ENCODE results near the gene SPRR4. TPM values are rescaled to one million over a fixed set of nuclear protein-coding genes. Genes with fewer than 3 reads are reported as not detected.

SPRR4 gene
- total and polyA plus RNA-seq, 2 donors (not counting 1 experiment from before 2014, with no cell fraction given), result not detected

GRCh38 chr1:152959273-152959672 lies 11.2 kb upstream of the SPRR4 start:
- Histone ChIP-seq H3K9me3 (ENCODE audit: control extremely low read depth in 1 of 3, control insufficient read depth in 2 of 3, insufficient read depth in 1 of 3, low read length in 2 of 3) (no peaks in the 10 kb centered on the region), H2AFZ (ENCODE audit: insufficient read depth, low read depth, low read length, poor library complexity, severe bottlenecking) (no peak overlapping the region), H3K4me1 (ENCODE audit: control insufficient read depth in 2 of 2, insufficient read depth in 2 of 2, low read length in 2 of 2) (peaks cover 7 to 10% of the 10 kb centered on the region in 2 donors), H3K27ac (ENCODE audit: low read length in 2 of 2) (no peak overlapping the region), H3K4me2 (replicated peaks; ENCODE audit: low read depth, low read length, poor library complexity, severe bottlenecking) (no peak overlapping the region), H3K4me3 (ENCODE audit: control extremely low read depth in 1 of 5, extremely low read depth in 1 of 5, insufficient read depth in 1 of 5, low read depth in 2 of 5, low read length in 4 of 5) (no peak overlapping the region), H3K27me3 (replicated peaks in 1 of 4; ENCODE audit: control extremely low read depth in 1 of 4, control insufficient read depth in 3 of 4, insufficient read depth in 4 of 4, low read length in 3 of 4) (no peaks in the 10 kb centered on the region), H3K79me2 (ENCODE audit: control insufficient read depth, insufficient read depth, low read length) (no peaks in the 10 kb centered on the region), H4K20me1 (ENCODE audit: control insufficient read depth, insufficient read depth, low read length, poor library complexity, severe bottlenecking) (no peaks in the 10 kb centered on the region), H3K36me3 (replicated peaks in 1 of 2; ENCODE audit: control extremely low read depth in 1 of 2, control insufficient read depth in 1 of 2, extremely low read depth in 1 of 2, insufficient read depth in 2 of 2, low read length in 1 of 2) (no peaks in the 10 kb centered on the region), H3K9ac (ENCODE audit: low read length) (no peak overlapping the region)
- intact Hi-C loops (cut with micrococcal nuclease), result no loop called here
- POLR2A ChIA-PET, result no interaction called here
- Mint-ChIP-seq H3K9me3 (ENCODE audit: insufficient read depth) (no peaks in the 10 kb centered on the region), H3K4me3 (no peak overlapping the region), H3K27me3 (peaks cover 15% of the 10 kb centered on the region), H3K27ac (no peak overlapping the region), H3K4me1 (peaks cover 11% of the 10 kb centered on the region)
- WGBS (ENCODE audit: insufficient coverage), result 86% methylated on average over 1 of the region's 3 CpGs
- no peak for TF ChIP-seq CTCF (IDR thresholded peaks at IDR 0.05)
- TF ChIP-seq EZH2 (IDR thresholded peaks at IDR 0.05; ENCODE audit: borderline replicate concordance, insufficient read depth, low read depth, low read length, poor library complexity, severe bottlenecking), result no peak
- CTCF ChIA-PET, result no interaction called here
- no peak for ATAC-seq (ENCODE audit: low read depth)
- DNase-seq, result no peak

- TF ChIP-seq CTCF (IDR thresholded peaks at IDR 0.05), result no peak
- no peak for TF ChIP-seq EZH2 (IDR thresholded peaks at IDR 0.05; ENCODE audit: borderline replicate concordance, insufficient read depth, low read depth, low read length, poor library complexity, severe bottlenecking)
- Mint-ChIP-seq H3K27me3 (peaks cover 19% of the 10 kb centered on the region), H3K27ac (no peak overlapping the region), H3K4me3 (no peak overlapping the region), H3K9me3 (ENCODE audit: insufficient read depth) (no peaks in the 10 kb centered on the region), H3K4me1 (peaks cover 11% of the 10 kb centered on the region)
- Histone ChIP-seq H3K27me3 (replicated peaks in 1 of 4; ENCODE audit: control extremely low read depth in 1 of 4, control insufficient read depth in 3 of 4, insufficient read depth in 4 of 4, low read length in 3 of 4) (peaks cover 0 to 3% (median 0%) of the 10 kb centered on the region in 4 experiments), H2AFZ (ENCODE audit: insufficient read depth, low read depth, low read length, poor library complexity, severe bottlenecking) (no peak overlapping the region), H3K9me3 (ENCODE audit: control extremely low read depth in 1 of 3, control insufficient read depth in 2 of 3, insufficient read depth in 1 of 3, low read length in 2 of 3) (no peaks in the 10 kb centered on the region), H3K4me1 (ENCODE audit: control insufficient read depth in 2 of 2, insufficient read depth in 2 of 2, low read length in 2 of 2) (peaks cover 7 to 10% of the 10 kb centered on the region in 2 donors), H3K4me2 (replicated peaks; ENCODE audit: low read depth, low read length, poor library complexity, severe bottlenecking) (no peak overlapping the region), H3K27ac (ENCODE audit: low read length in 2 of 2) (no peak overlapping the region), H3K79me2 (ENCODE audit: control insufficient read depth, insufficient read depth, low read length) (no peaks in the 10 kb centered on the region), H4K20me1 (ENCODE audit: control insufficient read depth, insufficient read depth, low read length, poor library complexity, severe bottlenecking) (no peaks in the 10 kb centered on the region), H3K4me3 (ENCODE audit: control extremely low read depth in 1 of 5, extremely low read depth in 1 of 5, insufficient read depth in 1 of 5, low read depth in 2 of 5, low read length in 4 of 5) (no peak overlapping the region), H3K36me3 (replicated peaks in 1 of 2; ENCODE audit: control extremely low read depth in 1 of 2, control insufficient read depth in 1 of 2, extremely low read depth in 1 of 2, insufficient read depth in 2 of 2, low read length in 1 of 2) (no peaks in the 10 kb centered on the region), H3K9ac (ENCODE audit: low read length) (no peak overlapping the region)
- no peak for ATAC-seq (ENCODE audit: low read depth)
- WGBS (ENCODE audit: insufficient coverage), result 94% methylated on average over 7 of the region's 10 CpGs
- no peak for DNase-seq
- intact Hi-C loops (cut with micrococcal nuclease), result no loop called here
- ChIA-PET CTCF (no interaction called here), POLR2A (no interaction called here)
These were observed 10.5 kb upstream of the SPRR4 start for GRCh38 chr1:152959801-152960451.

Data from B cell (primary cell).